ENCODE data around the gene UMPS.

- no peak for TF ChIP-seq POLR2AphosphoS5 (IDR thresholded peaks at IDR 0.05; ENCODE audit: low read depth, low read length)
- TF ChIP-seq TAF1 (IDR thresholded peaks at IDR 0.05; ENCODE audit: low read depth, low read length): no peak
- TF ChIP-seq POLR2A (IDR thresholded peaks at IDR 0.05; ENCODE audit: low read depth, low read length): no peak
- TF ChIP-seq PAX5 (IDR thresholded peaks at IDR 0.05; ENCODE audit: insufficient read depth, low read length, severe bottlenecking): no peak
Observed at GRCh38 chr3:124791142-124791541, 60.9 kb downstream of the UMPS start.

All from GM12891 (cell line).